Activated gamma-delta T cell treated with Interleukin-2 at 50 U/mL for 16 hours (primary cell): Measurements from ENCODE around the gene LCT.

Experiments used
- DNase-seq: peaks from one replicate; pipeline ENCODE4 v3.0.0-alpha.2; 2020

Gene LCT

DNA sequence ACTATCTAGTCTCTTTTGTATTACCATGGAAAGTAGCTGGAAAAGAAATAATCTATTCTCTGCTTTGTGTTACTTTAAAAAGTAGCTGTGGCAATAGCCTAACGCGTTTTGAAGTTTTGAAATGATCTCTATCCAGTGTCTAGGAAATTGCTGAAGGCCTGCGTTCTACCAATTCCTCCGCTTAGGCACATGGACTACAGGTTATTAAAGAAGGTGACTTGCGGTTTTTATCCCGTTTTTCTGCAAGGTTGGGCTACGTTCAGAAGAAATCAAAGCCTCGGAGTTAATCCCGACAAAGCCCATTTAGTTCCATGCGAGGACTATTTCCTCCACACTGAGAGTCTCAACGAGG, 96.0 kb downstream of the LCT start:
- no peak for DNase-seq

DNA sequence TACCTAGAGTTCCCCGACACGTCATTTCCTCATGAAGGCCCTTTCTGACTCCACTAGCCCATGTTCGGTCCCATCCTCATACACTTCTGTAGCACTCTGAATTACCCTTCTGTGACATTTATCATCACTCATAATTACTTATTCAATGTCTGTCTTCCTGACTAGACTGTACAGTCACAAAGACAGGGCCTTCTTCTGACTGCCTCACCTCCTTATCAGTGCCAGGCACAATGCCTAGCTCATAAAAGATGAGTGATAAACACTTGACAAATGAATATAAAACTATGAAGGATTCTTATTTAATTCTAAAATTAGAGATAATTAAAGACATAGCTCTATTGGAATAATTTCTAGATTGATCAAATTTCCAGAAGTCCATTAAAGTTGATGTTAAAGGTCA, 96.8 kb downstream of the LCT start:
- DNase-seq = no peak
